Measurements from ENCODE around the gene PGM2. TPM values are rescaled to one million over a fixed set of nuclear protein-coding genes. Genes with fewer than 3 reads are reported as not detected.
"Not testable (repeated sequence)": the region's sequence is repeated elsewhere in the genome, so short reads cannot be mapped to it uniquely, and the experiment has no call there.

PGM2 gene
- total RNA-seq: 10 to 100 TPM; 37.4 to 45.6 (median 39.9) TPM

DNA sequence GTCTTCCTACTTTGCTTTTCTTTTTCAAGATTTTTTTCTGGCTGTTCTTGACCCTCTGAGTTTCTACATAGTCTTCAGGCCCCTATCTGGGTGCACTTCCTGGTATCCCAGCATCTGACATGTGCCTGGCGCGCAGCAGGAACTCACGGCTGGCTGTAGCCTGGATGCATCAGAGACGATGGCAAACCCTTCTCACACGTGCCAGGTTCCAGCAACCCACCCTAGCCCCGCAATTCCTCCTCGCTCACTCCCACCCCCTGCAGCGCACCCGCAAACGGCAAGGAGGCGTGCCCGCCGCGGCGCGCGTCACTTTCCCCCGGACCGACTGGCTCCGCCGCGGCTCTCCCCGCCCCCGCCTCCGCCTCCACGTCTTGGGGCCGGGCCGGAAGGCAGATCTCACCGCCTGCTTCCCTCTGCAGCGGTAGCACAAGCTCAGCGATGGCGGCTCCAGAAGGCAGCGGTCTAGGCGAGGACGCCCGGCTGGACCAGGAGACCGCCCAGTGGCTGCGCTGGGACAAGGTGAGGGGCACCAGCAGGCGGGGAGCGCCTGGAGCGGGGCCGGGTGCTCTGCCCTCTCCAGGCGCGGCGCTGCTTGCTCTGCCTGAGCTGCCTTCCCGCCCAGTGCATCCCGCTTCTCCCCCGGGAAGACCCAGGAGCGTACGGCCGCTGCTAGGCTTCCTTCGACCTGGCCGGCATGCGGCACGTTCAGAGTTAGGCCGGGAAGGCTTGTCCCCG, at the start of gene PGM2:
TSS of gene PGM2 (plus strand) at position 392 of the 735 bp plus-strand sequence. CDS start at position 439, 47 bp downstream.
- Histone ChIP-seq H3K27me3 (no peaks in the 10 kb centered on the region), H3K36me3 (no peaks in the 10 kb centered on the region), H3K9me3 (no peaks in the 10 kb centered on the region), H3K4me3 (peak within 1 kb of the TSS; percentile 69 to 95), H3K4me1 (peaks cover 0 to 12% of the 10 kb centered on the region in 2 donors), H3K27ac (peak within 1 kb of the TSS; percentile 84 to 86)
- DNase-seq: peak; percentile 81 to 87
- TF ChIP-seq CTCF (IDR thresholded peaks at IDR 0.05) (peak in 1 of 4 experiments; percentile 34), POLR2A (IDR thresholded peaks at IDR 0.05) (peak; percentile 81 to 82)
- intact Hi-C loops (cut with DNase I; ENCODE audit: low total_unique reads): no loop called here

GRCh38 chr4:37779896-37780295, 46.6 kb upstream of the PGM2 start:
- Histone ChIP-seq H3K4me1 (no peaks in the 10 kb centered on the region), H3K27me3 (no peaks in the 10 kb centered on the region), H3K4me3 (no peak overlapping the region), H3K36me3 (no peaks in the 10 kb centered on the region), H3K27ac (no peak overlapping the region), H3K9me3 (peaks cover 0 to 3% of the 10 kb centered on the region in 2 donors)
- intact Hi-C loops (cut with DNase I; ENCODE audit: low total_unique reads): loop anchor here (10.0 kb wide), 1 partner anchor 635 kb away; no protein-coding TSS in a partner anchor
- no peak for DNase-seq
- TF ChIP-seq CTCF (IDR thresholded peaks at IDR 0.05) (no peak), POLR2A (IDR thresholded peaks at IDR 0.05) (no peak)

DNA sequence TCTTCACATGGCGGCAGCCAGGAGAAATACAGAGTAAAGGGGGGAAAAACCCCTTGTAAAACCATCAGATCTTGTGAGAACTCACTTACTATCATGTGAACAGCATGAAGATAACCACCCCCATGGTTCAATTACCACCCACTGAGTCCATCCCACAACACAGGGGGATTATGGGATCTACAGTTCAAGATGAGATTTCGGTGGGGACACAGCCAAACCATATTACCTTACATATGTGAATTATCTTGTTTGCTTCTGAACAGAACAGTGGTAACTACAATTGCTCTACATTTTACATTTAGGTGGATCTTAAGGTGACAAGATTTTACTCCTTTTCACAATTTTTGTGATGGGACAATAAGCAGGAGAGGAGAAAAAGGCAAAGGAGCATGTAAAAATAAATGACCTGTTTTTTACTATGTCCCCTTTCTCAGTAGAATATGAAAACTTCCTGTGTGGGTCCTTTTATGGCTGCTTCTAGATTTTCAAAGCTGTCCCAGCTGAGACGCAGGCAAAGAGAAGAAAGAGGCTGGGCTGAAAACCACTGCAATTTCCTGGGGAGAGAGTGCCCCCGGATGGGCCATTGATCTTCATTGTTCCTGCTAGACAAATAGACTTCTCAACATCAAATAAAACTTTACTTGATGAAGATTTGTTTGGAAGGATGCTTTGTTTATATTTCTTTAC, 45.9 kb upstream of the PGM2 start:
- Histone ChIP-seq H3K4me1 (no peaks in the 10 kb centered on the region), H3K36me3 (no peaks in the 10 kb centered on the region), H3K4me3 (no peak overlapping the region), H3K27ac (no peak overlapping the region), H3K9me3 (peaks cover 0 to under 1% of the 10 kb centered on the region in 2 donors), H3K27me3 (no peaks in the 10 kb centered on the region)
- DNase-seq: no peak
- intact Hi-C loops (cut with DNase I; ENCODE audit: low total_unique reads): loop anchor here (10.0 kb wide), 1 partner anchor 634 kb away; no protein-coding TSS in a partner anchor
- TF ChIP-seq POLR2A (IDR thresholded peaks at IDR 0.05) (no peak), CTCF (IDR thresholded peaks at IDR 0.05) (no peak)

GRCh38 chr4:37781131-37781455, 45.4 kb upstream of the PGM2 start:
- TF ChIP-seq POLR2A (IDR thresholded peaks at IDR 0.05) (no peak), CTCF (IDR thresholded peaks at IDR 0.05) (no peak)
- Histone ChIP-seq H3K36me3 (no peaks in the 10 kb centered on the region), H3K4me3 (no peak overlapping the region), H3K4me1 (no peaks in the 10 kb centered on the region), H3K9me3 (no peaks in the 10 kb centered on the region), H3K27ac (no peak overlapping the region), H3K27me3 (no peaks in the 10 kb centered on the region)
- intact Hi-C loops (cut with DNase I; ENCODE audit: low total_unique reads): loop anchor here (10.0 kb wide), 1 partner anchor 634 kb away; no protein-coding TSS in a partner anchor
- DNase-seq: no peak

DNA sequence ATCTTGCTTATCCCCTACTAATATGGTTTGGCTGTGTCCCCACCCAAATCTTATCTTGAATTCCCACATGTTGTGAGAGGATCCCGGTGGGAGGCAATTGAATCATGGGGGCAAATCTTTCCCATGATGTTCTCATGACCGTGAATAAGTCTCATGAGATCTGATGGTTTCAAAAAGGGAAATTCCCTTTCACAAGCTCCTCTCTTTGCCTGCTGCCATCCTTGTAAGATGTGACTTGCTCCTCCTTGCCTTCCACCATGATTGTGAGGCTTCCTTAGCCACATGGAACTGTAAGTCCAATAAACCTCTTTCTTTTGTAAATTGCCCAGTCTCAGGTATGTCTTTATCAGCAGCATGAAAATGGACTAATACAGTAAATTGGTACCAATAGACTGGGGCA, 40.2 kb upstream of the PGM2 start:
- not testable (repeated sequence) for H3K4me1 ChIP-seq, DNase-seq, H3K27ac ChIP-seq, H3K9me3 ChIP-seq, H3K27me3 ChIP-seq, H3K36me3 ChIP-seq, H3K4me3 ChIP-seq
- intact Hi-C loops (cut with DNase I; ENCODE audit: low total_unique reads): loop anchor here (10.0 kb wide), 1 partner anchor 629 kb away; no protein-coding TSS in a partner anchor

DNA sequence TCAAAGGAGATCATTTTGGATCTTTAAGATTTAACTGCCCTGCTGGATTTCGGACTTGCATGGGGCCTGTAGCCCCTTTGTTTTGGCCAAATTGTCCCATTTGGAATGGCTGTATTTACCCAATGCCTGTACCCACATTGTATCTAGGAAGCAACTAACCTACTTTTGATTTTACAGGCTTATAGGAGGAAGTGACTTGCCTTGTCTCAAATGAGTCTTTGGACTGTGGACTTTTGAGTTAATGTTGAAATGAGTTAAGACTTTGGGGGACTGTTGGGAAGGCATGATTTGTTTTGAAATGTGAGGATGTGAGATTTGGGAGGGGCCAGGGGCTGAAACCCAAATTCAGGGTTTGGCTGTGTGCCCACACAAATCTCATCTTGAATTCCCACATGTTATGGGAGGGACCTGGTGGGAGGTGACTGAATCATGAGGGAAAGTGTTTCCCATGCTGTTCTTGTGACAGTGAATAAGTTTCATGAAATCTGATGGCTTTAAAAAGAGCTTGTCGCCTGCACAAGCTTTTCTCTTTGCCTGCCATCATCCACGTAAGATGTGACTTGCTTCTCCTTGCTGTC, 38.5 kb upstream of the PGM2 start:
- H3K9me3 ChIP-seq, H3K36me3 ChIP-seq, DNase-seq, H3K27me3 ChIP-seq, H3K4me1 ChIP-seq, H3K4me3 ChIP-seq, H3K27ac ChIP-seq: not testable (repeated sequence)
- intact Hi-C loops (cut with DNase I; ENCODE audit: low total_unique reads): loop anchor here (10.0 kb wide), 1 partner anchor 627 kb away; no protein-coding TSS in a partner anchor
